Neural cell (in vitro differentiated cells): ENCODE results near the gene DCTN1. TPM values are rescaled to one million over a fixed set of nuclear protein-coding genes. Genes with fewer than 3 reads are reported as not detected.

Experiments used
- H2AFZ ChIP-seq: fragments of 200-600, 300-800 bp; sonication (generic), shearing (Covaris generic); 2 replicates; pipeline ENCODE4 v1.6.0; 2014; ENCODE audit warnings: low read depth, mild to moderate bottlenecking, antibody characterized with exemption, low read length, moderate library complexity
- H3F3A ChIP-seq: fragments of 200-600 bp; shearing (Covaris generic); 2 replicates; pipeline ENCODE4 v1.6.1; 2016; ENCODE audit warnings: mild to moderate bottlenecking, moderate library complexity, mixed read lengths, antibody characterized with exemption, low read length; ENCODE audit not compliant: insufficient read depth, poor library complexity, severe bottlenecking
- H3K27ac ChIP-seq: fragments of 200-600, 300-800 bp; sonication (generic), shearing (Covaris generic); 2 replicates; pipeline ENCODE4 v1.5.1; 2014; ENCODE audit warnings: mild to moderate bottlenecking, low read length, moderate library complexity
- H3K27me3 ChIP-seq: fragments of 300-800, 200-600 bp; sonication (generic), shearing (Covaris generic); 2 replicates; pipeline ENCODE4 v1.6.0; 2014; ENCODE audit warnings: mild to moderate bottlenecking, low read depth, low read length, moderate library complexity; ENCODE audit not compliant: insufficient read depth
- H3K36me3 ChIP-seq: fragments of 300-800, 200-600 bp; sonication (generic), shearing (Covaris generic); 2 replicates; pipeline ENCODE4 v1.5.1; 2014; ENCODE audit warnings: mild to moderate bottlenecking, antibody characterized with exemption, low read length, moderate library complexity; ENCODE audit not compliant: insufficient read depth
- H3K4me2 ChIP-seq: fragments of 300-800, 200-600 bp; sonication (generic), shearing (Covaris generic); 2 replicates; pipeline ENCODE4 v1.6.0; 2014; ENCODE audit warnings: mild to moderate bottlenecking, low read length
- H3K4me3 ChIP-seq: fragments of 300-800, 200-600 bp; sonication (generic), shearing (Covaris generic); 2 replicates; pipeline ENCODE4 v1.5.1; 2014; ENCODE audit warnings: mild to moderate bottlenecking, low read length, moderate library complexity
- H3K79me2 ChIP-seq: fragments of 200-600 bp; shearing (Covaris generic); replicated peaks from 2 replicates; pipeline ENCODE4 v1.6.0; 2014; ENCODE audit warnings: mild to moderate bottlenecking, low read length, moderate library complexity; ENCODE audit not compliant: insufficient read depth
- H3K9ac ChIP-seq: fragments of 300-800, 200-600 bp; sonication (generic), shearing (Covaris generic); 2 replicates; pipeline ENCODE4 v1.6.1; 2016; ENCODE audit warnings: mild to moderate bottlenecking, low read length, mixed read lengths
- H3K9me2 ChIP-seq: fragments of 200-600 bp; shearing (Covaris generic); 2 replicates; pipeline ENCODE4 v1.6.1; 2016; ENCODE audit warnings: mild to moderate bottlenecking, low read length, mixed read lengths; ENCODE audit not compliant: insufficient read depth
- H3K9me3 ChIP-seq: fragments of 200-600, 300-800 bp; sonication (generic), shearing (Covaris generic); 2 replicates; pipeline ENCODE4 v1.6.1; 2016; ENCODE audit warnings: mild to moderate bottlenecking, mixed run types, low read length, moderate library complexity, mixed read lengths
- H4K20me1 ChIP-seq: fragments of 200-600 bp; shearing (Covaris generic); 2 replicates; pipeline ENCODE4 v1.6.1; 2016; ENCODE audit warnings: mild to moderate bottlenecking, mixed run types; ENCODE audit not compliant: insufficient read depth
- EP300 ChIP-seq: fragments of 450-650 bp; conservative IDR thresholded peaks from 2 replicates; pipeline ENCODE4 v1.6.1; 2014; ENCODE audit warnings: antibody characterized with exemption, mild to moderate bottlenecking, moderate library complexity; ENCODE audit not compliant: poor library complexity, severe bottlenecking
- EZH2 ChIP-seq: fragments of 200-600, 300-800 bp; shearing (Covaris generic), sonication (generic); IDR thresholded peaks from 2 replicates; pipeline ENCODE4 v1.6.1; 2014; ENCODE audit warnings: antibody characterized with exemption, low read length, borderline replicate concordance, mild to moderate bottlenecking; ENCODE audit not compliant: insufficient read depth, poor library complexity, severe bottlenecking
- MXI1 ChIP-seq: fragments of 450-650 bp; conservative IDR thresholded peaks from 2 replicates; pipeline ENCODE4 v1.6.1; 2014; ENCODE audit warnings: antibody characterized with exemption, mild to moderate bottlenecking; ENCODE audit not compliant: poor library complexity, severe bottlenecking
- POLR2AphosphoS5 ChIP-seq: IDR thresholded peaks from 2 replicates; pipeline ENCODE4 v1.6.1; 2012
- RAD21 ChIP-seq: fragments of 450-650 bp; conservative IDR thresholded peaks from 2 replicates; pipeline ENCODE4 v1.6.1; 2014; ENCODE audit warnings: antibody characterized with exemption, mild to moderate bottlenecking, moderate library complexity
- SMC3 ChIP-seq: fragments of 450-650 bp; conservative IDR thresholded peaks from 2 replicates; pipeline ENCODE4 v1.6.1; 2014; ENCODE audit warnings: antibody characterized with exemption, mild to moderate bottlenecking, moderate library complexity; ENCODE audit not compliant: poor library complexity
- TAF1 ChIP-seq: IDR thresholded peaks from 2 replicates; pipeline ENCODE4 v1.6.1; 2012; ENCODE audit warnings: low read depth
- polyA plus RNA-seq: library from polyadenylated mRNA; depleted of rRNA; stranded (reverse); fragments of >200 nt; gene quantifications from 2 replicates; pipeline ENCODE4 v1.2.3, GENCODE V29; 2014
- TF ChIP-seq, protein P1 (sequence below): fragments of 450-650 bp; IDR thresholded peaks from 2 replicates; pipeline ENCODE4 v1.5.1; 2014; ENCODE audit warnings: antibody characterized with exemption, mild to moderate bottlenecking, moderate library complexity; ENCODE audit not compliant: poor library complexity, severe bottlenecking
- TF ChIP-seq, protein P2 (sequence below): IDR thresholded peaks from 2 replicates; pipeline ENCODE4 v1.6.1; 2012; ENCODE audit warnings: borderline replicate concordance

Gene DCTN1
- polyA plus RNA-seq, 1 donor from 2014 or later: 160 TPM

DNA sequence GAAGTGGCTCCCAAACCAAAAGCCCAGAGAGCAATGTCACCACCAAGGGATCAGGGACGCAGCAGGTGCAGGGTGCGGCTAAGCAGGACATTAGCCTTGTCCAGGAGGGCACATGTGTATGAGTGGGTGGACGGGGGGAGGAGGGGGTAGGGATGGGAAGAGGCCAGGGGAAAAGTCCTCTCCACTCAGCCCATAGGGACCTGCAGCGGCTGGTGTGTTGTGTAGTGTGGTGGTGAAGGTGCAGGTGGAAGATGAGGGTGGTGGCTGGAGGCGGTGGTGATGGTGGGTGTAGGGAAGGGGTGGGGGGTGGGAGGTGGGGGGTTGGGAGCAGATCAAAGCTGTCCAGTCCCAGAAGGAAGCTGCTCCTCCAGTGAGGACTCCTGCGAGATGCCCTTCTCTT, 37.7 kb upstream of the DCTN1 start:
- Histone ChIP-seq H4K20me1 (no peaks in the 10 kb centered on the region), H3K9ac (no peak overlapping the region), H3K9me3 (no peaks in the 10 kb centered on the region), H3K9me2 (no peaks in the 10 kb centered on the region), H3F3A (no peaks in the 10 kb centered on the region), H2AFZ (no peak overlapping the region), H3K36me3 (no peaks in the 10 kb centered on the region), H3K79me2 (no peaks in the 10 kb centered on the region), H3K27me3 (no peaks in the 10 kb centered on the region), H3K4me2 (no peak overlapping the region), H3K27ac (no peak overlapping the region), H3K4me3 (no peak overlapping the region)
- TF ChIP-seq POLR2AphosphoS5 (no peak), MXI1 (no peak), TAF1 (no peak), SMC3 (no peak), EZH2 (no peak), EP300 (no peak), RAD21 (no peak)
- TF ChIP-seq, protein P1, sequence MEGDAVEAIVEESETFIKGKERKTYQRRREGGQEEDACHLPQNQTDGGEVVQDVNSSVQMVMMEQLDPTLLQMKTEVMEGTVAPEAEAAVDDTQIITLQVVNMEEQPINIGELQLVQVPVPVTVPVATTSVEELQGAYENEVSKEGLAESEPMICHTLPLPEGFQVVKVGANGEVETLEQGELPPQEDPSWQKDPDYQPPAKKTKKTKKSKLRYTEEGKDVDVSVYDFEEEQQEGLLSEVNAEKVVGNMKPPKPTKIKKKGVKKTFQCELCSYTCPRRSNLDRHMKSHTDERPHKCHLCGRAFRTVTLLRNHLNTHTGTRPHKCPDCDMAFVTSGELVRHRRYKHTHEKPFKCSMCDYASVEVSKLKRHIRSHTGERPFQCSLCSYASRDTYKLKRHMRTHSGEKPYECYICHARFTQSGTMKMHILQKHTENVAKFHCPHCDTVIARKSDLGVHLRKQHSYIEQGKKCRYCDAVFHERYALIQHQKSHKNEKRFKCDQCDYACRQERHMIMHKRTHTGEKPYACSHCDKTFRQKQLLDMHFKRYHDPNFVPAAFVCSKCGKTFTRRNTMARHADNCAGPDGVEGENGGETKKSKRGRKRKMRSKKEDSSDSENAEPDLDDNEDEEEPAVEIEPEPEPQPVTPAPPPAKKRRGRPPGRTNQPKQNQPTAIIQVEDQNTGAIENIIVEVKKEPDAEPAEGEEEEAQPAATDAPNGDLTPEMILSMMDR: no peak
- TF ChIP-seq, protein P2, sequence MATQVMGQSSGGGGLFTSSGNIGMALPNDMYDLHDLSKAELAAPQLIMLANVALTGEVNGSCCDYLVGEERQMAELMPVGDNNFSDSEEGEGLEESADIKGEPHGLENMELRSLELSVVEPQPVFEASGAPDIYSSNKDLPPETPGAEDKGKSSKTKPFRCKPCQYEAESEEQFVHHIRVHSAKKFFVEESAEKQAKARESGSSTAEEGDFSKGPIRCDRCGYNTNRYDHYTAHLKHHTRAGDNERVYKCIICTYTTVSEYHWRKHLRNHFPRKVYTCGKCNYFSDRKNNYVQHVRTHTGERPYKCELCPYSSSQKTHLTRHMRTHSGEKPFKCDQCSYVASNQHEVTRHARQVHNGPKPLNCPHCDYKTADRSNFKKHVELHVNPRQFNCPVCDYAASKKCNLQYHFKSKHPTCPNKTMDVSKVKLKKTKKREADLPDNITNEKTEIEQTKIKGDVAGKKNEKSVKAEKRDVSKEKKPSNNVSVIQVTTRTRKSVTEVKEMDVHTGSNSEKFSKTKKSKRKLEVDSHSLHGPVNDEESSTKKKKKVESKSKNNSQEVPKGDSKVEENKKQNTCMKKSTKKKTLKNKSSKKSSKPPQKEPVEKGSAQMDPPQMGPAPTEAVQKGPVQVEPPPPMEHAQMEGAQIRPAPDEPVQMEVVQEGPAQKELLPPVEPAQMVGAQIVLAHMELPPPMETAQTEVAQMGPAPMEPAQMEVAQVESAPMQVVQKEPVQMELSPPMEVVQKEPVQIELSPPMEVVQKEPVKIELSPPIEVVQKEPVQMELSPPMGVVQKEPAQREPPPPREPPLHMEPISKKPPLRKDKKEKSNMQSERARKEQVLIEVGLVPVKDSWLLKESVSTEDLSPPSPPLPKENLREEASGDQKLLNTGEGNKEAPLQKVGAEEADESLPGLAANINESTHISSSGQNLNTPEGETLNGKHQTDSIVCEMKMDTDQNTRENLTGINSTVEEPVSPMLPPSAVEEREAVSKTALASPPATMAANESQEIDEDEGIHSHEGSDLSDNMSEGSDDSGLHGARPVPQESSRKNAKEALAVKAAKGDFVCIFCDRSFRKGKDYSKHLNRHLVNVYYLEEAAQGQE: no peak

DNA sequence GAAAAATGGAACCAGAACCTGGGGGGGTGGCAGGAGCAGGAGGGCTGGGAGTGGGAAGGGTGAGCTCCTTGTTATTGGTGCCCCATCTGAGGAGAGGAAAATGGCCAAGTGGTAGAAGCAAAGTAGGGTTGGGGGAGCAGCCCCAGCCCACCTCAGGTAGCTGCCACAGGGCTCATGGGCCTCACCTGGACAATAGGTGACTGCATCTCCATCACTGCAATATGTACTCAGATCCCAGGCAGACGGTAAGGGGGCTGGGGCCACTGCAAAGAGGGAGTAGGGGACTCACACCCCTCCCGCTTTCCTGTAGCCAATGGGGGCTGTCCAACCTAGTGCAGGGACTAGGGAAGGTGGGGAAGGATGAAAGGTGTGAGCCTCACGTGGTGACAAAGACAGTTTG, 37.1 kb upstream of the DCTN1 start:
- TF ChIP-seq, protein P2: no peak
- TF ChIP-seq POLR2AphosphoS5 (no peak), SMC3 (no peak), MXI1 (no peak), TAF1 (no peak), EZH2 (no peak), EP300 (no peak)
- TF ChIP-seq, protein P1: no peak
- no peak overlapping the region for H3K4me3 ChIP-seq
- H3K4me2 ChIP-seq: no peak overlapping the region
- no peaks in the 10 kb centered on the region for H3K36me3 ChIP-seq
- no peaks in the 10 kb centered on the region for H3K9me3 ChIP-seq
- no peaks in the 10 kb centered on the region for H3K9me2 ChIP-seq
- no peaks in the 10 kb centered on the region for H4K20me1 ChIP-seq
- H3K79me2 ChIP-seq: no peaks in the 10 kb centered on the region
- no peak overlapping the region for H2AFZ ChIP-seq
- no peak overlapping the region for H3K9ac ChIP-seq
- H3F3A ChIP-seq: no peaks in the 10 kb centered on the region
- no peaks in the 10 kb centered on the region for H3K27me3 ChIP-seq
- no peak overlapping the region for H3K27ac ChIP-seq
